Activated CD4-positive, alpha-beta T cell treated with anti-CD3 and anti-CD28 coated beads, Interleukin-2, amount 50 U/mL, for 16 hours (primary cell): Measurements from ENCODE around the gene PLCB1.
A peak's percentile ranks its signal among the peaks of the same experiment; 100 is the strongest.

ENCODE experiments used
- DNase-seq: peaks from one replicate; pipeline ENCODE4 v3.0.0-alpha.2; 2020

Gene PLCB1

DNA sequence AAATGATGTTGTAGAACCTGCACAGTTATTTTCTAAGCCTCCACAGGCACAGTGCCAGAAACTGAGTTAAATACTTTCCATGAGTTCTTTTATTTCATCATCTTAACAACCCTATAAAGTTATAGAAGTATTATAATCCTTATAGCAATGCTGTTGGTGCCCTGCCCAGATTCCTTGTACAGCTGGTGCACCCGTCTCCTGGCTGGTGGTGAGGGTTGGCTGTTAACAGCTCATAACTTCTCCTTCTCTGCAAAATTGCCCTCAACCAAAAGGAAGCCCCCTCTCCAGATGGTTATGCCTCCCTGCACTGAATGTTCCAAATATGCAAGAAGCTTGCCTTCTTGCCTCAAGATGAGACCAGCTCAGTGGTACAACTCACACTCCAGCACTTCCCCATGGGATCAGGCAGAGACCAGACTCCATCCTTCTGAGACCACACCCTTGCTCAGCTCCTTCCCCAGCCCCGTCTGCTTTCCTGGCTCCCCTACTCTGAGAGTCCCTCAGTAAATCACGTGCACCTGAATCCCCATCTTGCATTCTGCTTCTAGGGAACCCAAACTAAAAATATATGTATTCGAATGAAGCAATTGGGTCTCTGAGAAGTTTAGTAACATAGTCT lies 632.4 kb downstream of the PLCB1 start:
- DNase-seq = no peak

- DNase-seq = no peak
Observed at GRCh38 chr20:8766868-8767390, 634.9 kb downstream of the PLCB1 start.

DNA sequence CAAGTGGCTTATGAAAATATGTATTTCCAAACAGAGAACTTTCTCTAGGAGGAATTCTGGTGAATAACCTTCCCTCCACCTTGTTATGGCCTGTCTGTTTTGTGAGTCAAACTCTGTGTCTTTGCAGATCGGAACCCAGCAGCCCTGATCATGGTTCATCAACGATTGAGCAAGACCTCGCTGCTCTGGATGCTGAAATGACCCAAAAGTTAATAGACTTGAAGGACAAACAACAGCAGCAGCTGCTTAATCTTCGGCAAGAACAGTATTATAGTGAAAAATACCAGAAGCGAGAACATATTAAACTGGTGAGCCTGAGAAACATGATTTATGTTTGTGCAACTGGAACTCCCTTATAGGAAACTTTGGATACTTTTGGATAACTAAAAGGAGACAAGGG lies 642.3 kb downstream of the PLCB1 start:
- DNase-seq = no peak

- DNase-seq = no peak
Observed at GRCh38 chr20:8777911-8778310, 645.8 kb downstream of the PLCB1 start.

DNA sequence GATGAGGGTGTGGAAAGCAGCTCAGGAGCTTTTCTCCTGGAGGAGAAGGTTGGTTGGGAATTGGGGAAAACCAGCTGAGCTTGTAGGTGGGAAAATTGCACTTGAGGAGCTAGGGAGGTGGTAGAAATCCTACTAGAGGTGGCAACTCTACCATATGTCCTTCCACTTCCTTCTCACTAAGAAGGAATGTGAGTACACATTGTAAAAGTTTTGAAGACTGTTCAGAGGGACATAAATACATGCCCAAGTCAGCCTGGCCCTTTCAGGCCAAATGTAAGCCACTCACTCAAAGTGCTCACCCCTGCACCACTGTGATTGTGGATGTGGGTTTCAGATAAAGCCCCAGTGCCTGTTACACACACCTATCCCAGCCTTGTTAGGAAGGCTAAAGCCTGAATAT lies 646.3 kb downstream of the PLCB1 start:
- DNase-seq = no peak

GRCh38 chr20:8780915-8781314 lies 648.8 kb downstream of the PLCB1 start:
- no peak for DNase-seq

DNA sequence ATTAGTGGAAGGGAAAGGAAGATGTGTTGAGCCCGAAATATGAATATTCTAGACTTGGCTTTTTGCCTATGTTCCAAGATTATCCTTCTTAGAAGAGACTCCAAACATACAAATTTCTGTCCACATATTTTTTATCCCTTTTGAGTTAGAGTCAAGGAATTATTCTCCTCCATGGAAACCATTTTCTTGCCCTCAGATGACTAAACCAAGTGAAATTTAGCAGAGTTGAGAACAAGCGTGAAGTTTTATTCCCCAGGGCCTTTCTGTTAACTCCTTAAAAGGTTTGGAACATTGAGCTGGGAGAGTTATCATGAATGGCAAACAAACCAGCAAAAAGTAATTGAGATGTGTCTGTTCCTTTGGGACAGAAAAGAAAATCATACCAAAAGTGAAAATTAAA lies 650.7 kb downstream of the PLCB1 start:
- no peak for DNase-seq

DNA sequence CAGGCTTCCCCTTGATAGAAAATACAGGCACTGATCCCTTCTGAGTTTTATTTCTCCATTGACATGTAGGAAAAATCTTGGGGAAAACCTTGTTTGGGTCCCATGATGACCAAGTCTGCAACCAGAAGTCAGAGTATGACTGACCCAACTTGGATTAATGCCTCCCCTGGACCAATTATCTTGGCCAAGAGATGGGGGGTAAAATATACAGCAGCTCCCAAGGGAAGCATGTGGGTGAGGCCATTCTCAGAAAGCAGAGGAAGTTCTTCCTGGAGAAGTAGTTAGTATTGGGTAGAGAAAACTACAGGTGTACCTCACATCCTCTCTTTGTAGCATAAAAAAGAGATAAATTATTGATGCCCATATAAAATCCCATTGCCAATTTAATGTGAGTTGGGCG lies 651.7 kb downstream of the PLCB1 start:
- DNase-seq = no peak

GRCh38 chr20:8786383-8786782 lies 654.3 kb downstream of the PLCB1 start:
- no peak for DNase-seq

- no peak for DNase-seq
Observed at GRCh38 chr20:8787090-8787489, 655.0 kb downstream of the PLCB1 start.

GRCh38 chr20:8788275-8788674 lies 656.2 kb downstream of the PLCB1 start:
- no peak for DNase-seq

GRCh38 chr20:8788831-8789230 lies 656.8 kb downstream of the PLCB1 start:
- DNase-seq = no peak

DNA sequence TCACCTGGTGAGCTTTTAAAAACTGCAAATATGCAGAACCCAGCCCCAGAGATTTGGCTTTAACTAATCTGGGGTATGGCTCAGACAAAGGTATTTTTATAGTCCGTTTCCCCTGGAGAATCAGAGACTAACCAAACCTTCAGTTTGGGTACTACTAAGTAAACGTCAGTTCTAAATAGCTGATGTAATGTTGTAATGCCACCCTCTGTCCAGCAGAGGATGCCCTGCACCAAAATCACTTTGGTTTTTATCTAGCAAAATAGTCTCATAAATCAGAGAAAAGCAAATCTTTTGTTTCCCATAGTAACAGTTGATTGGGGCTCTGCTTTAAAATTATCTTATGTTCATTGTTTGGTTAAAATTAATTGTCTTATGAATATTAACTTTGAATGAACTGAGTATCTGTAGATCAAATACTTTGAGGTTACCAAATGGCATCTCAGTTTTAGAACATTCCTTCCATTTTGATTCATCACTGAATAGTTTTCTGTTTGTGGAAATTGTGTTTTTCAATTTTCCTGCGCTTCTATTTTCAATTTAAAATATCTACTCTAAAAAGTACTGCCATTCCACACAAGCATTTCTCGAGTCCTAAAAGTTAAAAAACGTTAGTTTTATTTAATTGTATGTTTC lies 658.5 kb downstream of the PLCB1 start:
- DNase-seq = peak; percentile 42

GRCh38 chr20:8795404-8795803 lies 663.3 kb downstream of the PLCB1 start:
- DNase-seq = no peak

DNA sequence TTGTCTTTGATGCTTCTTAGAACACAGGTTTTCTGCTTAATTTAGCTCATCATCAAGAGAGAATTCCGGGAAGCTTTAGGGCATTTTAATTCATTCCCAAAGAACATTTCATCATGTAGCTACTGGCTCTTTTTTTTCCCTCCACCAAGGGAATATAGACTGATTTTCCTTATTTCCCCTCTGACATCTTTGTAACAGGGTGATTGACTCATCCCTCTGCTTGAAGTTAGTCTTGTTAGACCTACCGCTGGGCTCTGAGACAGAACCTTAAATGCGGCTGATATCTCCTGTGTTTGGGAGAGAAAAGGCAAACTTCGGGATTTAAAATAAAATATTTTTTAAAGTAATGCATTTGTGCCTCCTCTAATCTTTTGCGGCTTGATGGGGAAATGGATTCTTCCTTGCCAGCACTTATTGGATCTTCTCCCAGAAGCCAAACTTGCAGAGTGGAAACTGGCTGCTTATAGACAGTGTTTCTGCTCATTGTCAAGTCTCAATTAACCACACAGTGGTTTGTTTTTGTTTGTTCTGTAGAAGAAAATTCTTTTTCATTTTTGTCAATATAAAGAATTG lies 664.1 kb downstream of the PLCB1 start:
- DNase-seq = no peak

- no peak for DNase-seq
Observed at GRCh38 chr20:8798505-8798904, 666.4 kb downstream of the PLCB1 start.

DNA sequence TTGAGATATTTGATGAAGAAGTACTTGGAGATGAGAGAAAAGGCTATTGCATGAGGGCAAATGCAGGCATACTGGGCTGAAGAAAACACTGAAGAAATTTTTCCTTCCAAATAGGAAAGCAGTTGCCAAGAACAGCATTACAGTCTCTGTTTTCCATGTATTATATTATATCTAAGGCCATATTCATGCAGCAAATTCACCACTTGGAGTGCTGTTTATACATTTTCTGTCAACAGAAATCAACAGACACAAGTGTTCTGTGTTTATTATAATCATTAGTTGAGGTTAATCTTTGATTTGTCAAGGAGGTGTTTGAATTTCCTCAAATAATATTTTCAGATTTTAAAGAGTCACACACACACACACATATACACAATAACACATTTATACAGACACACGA lies 668.0 kb downstream of the PLCB1 start:
- no peak for DNase-seq

DNA sequence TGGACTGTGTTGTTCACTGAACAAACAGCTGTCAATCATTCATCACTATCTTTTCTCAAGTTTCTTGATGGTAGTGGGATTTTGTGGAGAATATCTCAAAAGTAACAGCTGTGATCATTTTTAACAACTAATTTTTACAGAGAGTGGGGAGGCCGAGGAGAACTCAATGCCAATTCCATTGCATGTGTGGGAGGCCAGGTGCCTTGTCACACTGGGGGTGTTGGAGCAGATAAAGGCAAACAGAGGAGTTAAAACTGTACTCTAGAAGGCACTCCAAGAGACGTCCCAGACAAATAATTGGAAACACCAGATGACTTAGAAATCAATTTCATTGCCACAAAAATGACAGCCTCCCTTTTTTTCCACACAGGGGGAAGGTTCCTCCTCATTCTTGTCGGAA lies 669.6 kb downstream of the PLCB1 start:
- DNase-seq = no peak

DNA sequence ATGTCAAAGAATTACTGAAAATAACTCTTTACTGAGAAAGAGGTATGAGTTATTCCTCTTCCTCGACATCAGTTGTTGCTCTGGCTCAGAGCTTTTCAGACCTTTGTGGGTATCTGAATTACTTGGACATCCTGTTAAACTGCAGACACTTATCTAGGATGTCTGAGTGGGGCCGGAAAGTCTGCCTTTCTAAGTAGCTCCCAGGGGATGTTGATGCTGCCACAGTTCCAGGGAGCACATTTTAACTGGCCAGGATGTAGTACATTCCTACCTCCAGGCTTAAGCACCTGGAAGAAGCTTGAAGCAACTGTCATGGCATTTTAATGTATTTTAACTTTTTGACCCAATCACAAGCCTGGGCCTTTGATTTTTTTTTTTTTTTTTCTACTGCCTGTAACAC lies 671.0 kb downstream of the PLCB1 start:
- no peak for DNase-seq

DNA sequence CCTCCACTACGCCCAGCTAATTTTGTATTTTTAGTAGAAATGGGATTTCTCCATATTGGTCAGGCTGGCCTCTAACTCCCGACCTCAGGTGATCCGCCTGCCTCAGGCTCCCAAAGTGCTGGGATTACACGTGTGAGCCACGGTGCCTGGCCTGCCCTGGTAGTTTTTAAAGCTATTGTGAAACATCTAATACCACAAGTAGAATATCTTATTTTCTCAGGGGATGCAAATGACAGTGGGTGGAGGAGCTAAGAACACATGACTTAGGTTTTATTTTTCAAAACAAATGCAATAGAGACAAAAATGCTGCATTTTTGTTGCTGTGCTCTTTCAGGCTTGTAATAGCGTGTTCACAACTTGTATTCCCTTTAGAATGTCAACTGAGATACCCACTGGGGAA lies 671.9 kb downstream of the PLCB1 start:
- DNase-seq = no peak

GRCh38 chr20:8805737-8806442 lies 673.8 kb downstream of the PLCB1 start:
- peak; percentile 18 for DNase-seq

GRCh38 chr20:8807480-8808201 lies 675.6 kb downstream of the PLCB1 start:
- no peak for DNase-seq

- DNase-seq = no peak
Observed at GRCh38 chr20:8808202-8808535, 676.1 kb downstream of the PLCB1 start.
